ENCODE measurements around the gene OLA1. TPM values are rescaled to one million over a fixed set of nuclear protein-coding genes. Genes with fewer than 3 reads are reported as not detected.

The OLA1 gene
- total and polyA plus RNA-seq, 9 of the 15 experiments (the other 6 are each of a cell fraction or from before 2014, with no cell fraction given), result 208 to 353 (median 225) TPM

DNA sequence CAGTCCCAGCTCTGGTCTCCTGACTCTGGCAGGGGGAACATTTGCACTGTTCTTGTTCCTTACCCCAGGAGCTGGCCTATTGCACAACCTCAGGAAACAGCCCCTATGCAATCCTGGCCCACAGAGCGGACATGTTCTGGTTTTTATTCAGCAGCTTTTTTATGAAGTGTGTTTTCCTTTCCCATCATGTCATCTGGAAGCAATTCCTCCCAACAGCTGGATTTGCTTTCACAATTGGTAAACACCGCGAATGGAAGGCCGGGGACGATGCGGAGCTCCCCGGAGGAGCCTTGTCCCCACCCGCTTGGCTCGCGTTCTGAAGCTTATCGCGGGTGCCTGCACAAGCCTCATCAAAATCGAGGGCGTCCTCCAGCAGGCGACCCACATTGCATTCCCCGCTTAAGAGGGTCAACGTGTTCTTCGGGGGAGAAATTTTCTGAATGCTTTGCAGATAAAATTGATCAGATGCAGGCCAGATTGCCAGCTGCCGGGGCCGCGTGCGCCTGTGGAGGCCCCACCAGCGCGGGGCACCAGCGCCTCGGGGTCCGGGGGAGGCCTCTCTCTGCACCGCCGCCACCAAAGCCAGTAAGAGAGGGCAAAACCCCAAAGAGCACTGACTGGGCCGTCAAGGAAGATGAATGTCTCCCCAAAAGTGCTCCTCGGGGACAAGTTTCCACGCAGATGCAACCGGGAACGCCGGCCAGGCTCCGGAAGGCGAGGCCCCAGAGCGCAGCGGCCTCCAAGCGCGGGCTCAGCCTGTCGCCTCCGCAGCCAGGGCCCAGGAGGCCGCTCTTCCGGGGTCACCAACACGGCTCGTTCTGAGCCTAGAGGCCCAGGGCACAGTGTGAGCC is 222.8 kb downstream of the OLA1 start:
- Histone ChIP-seq H3K9ac (ENCODE audit: insufficient read depth in 1 of 2, low read depth in 2 of 2, low read length in 2 of 2) (no peak overlapping the region; a peak in 1 of 4 replicates), H3K9me3 (replicated peaks; ENCODE audit: control insufficient read depth, insufficient read depth, low read depth, low read length) (no peaks in the 10 kb centered on the region), H3K4me3 (no peak overlapping the region), H2AFZ (ENCODE audit: low read depth, low read length) (no peak overlapping the region), H3K79me2 (ENCODE audit: control insufficient read depth, insufficient read depth, low read length) (no peaks in the 10 kb centered on the region), H3K4me2 (ENCODE audit: insufficient read depth, low read length) (no peak overlapping the region), H3K9me1 (ENCODE audit: control insufficient read depth, insufficient read depth, low read length) (no peaks in the 10 kb centered on the region), H4K20me1 (replicated peaks; ENCODE audit: control insufficient read depth, insufficient read depth, low read length) (no peaks in the 10 kb centered on the region), H3K36me3 (ENCODE audit: control insufficient read depth, insufficient read depth, low read length) (no peaks in the 10 kb centered on the region), H3K27me3 (ENCODE audit: control insufficient read depth in 2 of 2, insufficient read depth in 2 of 2, low read length in 2 of 2) (peaks cover 0 to 4% of the 10 kb centered on the region in 2 experiments; a peak in 1 of 5 replicates), H3K27ac (ENCODE audit: extremely low read depth, low read depth, low read length) (no peak overlapping the region), H3K4me1 (replicated peaks in 1 of 2; ENCODE audit: control insufficient read depth in 2 of 2, insufficient read depth in 2 of 2, low read length in 2 of 2) (peaks cover 0 to 16% of the 10 kb centered on the region in 2 experiments; a peak in 1 of 5 replicates)
- ChIA-PET POLR2A (interaction anchor here (1.0 to 2.4 kb wide), 2 partner anchors 10 to 11 kb away, joined by 4 to 11 read pairs; no protein-coding TSS in a partner anchor), CTCF (ENCODE audit: low intra/inter-chr PET ratio) (no interaction called here)
- 71% methylated on average over 41 of the region's 47 CpGs for WGBS (ENCODE audit: insufficient coverage, low coverage, missing lambda C conversion rate)
- intact Hi-C loops (cut with micrococcal nuclease), result no loop called here
- in situ Hi-C loops (cut with MboI), result no loop called here
- DNase-seq (ENCODE audit: extremely low read depth in 1 of 4, low spot score in 3 of 4), result no peak
- TF ChIP-seq, protein P1, sequence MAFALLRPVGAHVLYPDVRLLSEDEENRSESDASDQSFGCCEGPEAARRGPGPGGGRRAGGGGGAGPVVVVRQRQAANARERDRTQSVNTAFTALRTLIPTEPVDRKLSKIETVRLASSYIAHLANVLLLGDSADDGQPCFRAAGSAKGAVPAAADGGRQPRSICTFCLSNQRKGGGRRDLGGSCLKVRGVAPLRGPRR (CRISPR knock-in tag; IDR thresholded peaks at IDR 0.05), result no peak
- TF ChIP-seq CEBPB (tag; IDR thresholded peaks at IDR 0.05), result peak; percentile 89
- peak; percentile 86 for TF ChIP-seq CEBPG (CRISPR knock-in tag; IDR thresholded peaks at IDR 0.05)
- TF ChIP-seq CEBPG (tag; conservative IDR thresholded peaks at IDR 0.05 in 1 of 2, IDR thresholded peaks at IDR 0.05 in 1 of 2), result peak; percentile 29 to 75; a peak in 3 of 4 replicates
- no TSS peak for BruUV-seq (replicated peaks)
- FAIRE-seq, result no peak
- ATAC-seq, result peak; percentile 46; the same call in 1 of the 3 replicates

Measured in K562 (cell line).